ENCODE results near the gene SYMPK.

SYMPK gene

GRCh38 chr19:45862564-45863334 is at the start of gene SYMPK (continued):
- TF ChIP-seq ZNF837 (tag by site-specific recombination; IDR thresholded peaks at IDR 0.05) (no peak), ZNF23 (tag by site-specific recombination; IDR thresholded peaks at IDR 0.05; ENCODE audit: borderline replicate concordance) (no peak), ZNF169 (tag by site-specific recombination; IDR thresholded peaks at IDR 0.05) (peak; percentile 64; the same call in 1 of the 2 replicates), SCRT1 (tag by site-specific recombination; IDR thresholded peaks at IDR 0.05; ENCODE audit: borderline replicate concordance) (no peak), INSM2 (tag by site-specific recombination; IDR thresholded peaks at IDR 0.05) (no peak), ZNF239 (tag by site-specific recombination; IDR thresholded peaks at IDR 0.05) (0 out of 2 replicates have a peak, but pooled peaks have one; percentile 15)

GRCh38 chr19:45911291-45911690 is 48.3 kb upstream of the SYMPK start:
- POLR2A ChIA-PET: interaction anchor here (1.5 kb wide), 1 partner anchor 8 kb away, joined by 4 read pairs; the partner anchor contains the start of gene MYPOP
- no peak for TF ChIP-seq ELK4 (IDR thresholded peaks at IDR 0.05; ENCODE audit: borderline replicate concordance, low read depth, low read length)
- TF ChIP-seq ZSCAN18 (tag by site-specific recombination; IDR thresholded peaks at IDR 0.05): no peak
- TF ChIP-seq KLF17 (tag by site-specific recombination; IDR thresholded peaks at IDR 0.05): no peak
- TF ChIP-seq HOXD13 (CRISPR knock-in tag; IDR thresholded peaks at IDR 0.05; ENCODE audit: borderline replicate concordance): no peak
- no peak for TF ChIP-seq ZNF473 (tag by site-specific recombination; IDR thresholded peaks at IDR 0.05)
- TF ChIP-seq ZBTB8A (tag by site-specific recombination; IDR thresholded peaks at IDR 0.05): no peak
- no peak for TF ChIP-seq REPIN1 (tag by site-specific recombination; IDR thresholded peaks at IDR 0.05; ENCODE audit: low read depth)
- no peak for TF ChIP-seq ZNF664 (tag by site-specific recombination; IDR thresholded peaks at IDR 0.05)
- TF ChIP-seq MZF1 (tag by site-specific recombination; IDR thresholded peaks at IDR 0.05; ENCODE audit: borderline replicate concordance): no peak
- no peak for TF ChIP-seq KLF1 (tag by site-specific recombination; IDR thresholded peaks at IDR 0.05)
- no peak for TF ChIP-seq ZNF776 (tag by site-specific recombination; IDR thresholded peaks at IDR 0.05; ENCODE audit: borderline replicate concordance)
- TF ChIP-seq ATF2 (tag by site-specific recombination; IDR thresholded peaks at IDR 0.05; ENCODE audit: low read depth): no peak
- TF ChIP-seq ZNF677 (tag by site-specific recombination; IDR thresholded peaks at IDR 0.05): no peak
- TF ChIP-seq ZNF658 (tag by site-specific recombination; IDR thresholded peaks at IDR 0.05): no peak
- no peak for TF ChIP-seq ZNF37A (tag by site-specific recombination; IDR thresholded peaks at IDR 0.05)
- Histone ChIP-seq H3K36me3 (ENCODE audit: control insufficient read depth in 2 of 2, insufficient read depth in 1 of 2, low read length in 2 of 2) (no peaks in the 10 kb centered on the region), H3K27ac (ENCODE audit: extremely low read depth, low read depth, low read length) (no peak overlapping the region), H3K4me1 (ENCODE audit: control insufficient read depth, insufficient read depth, low read length) (no peaks in the 10 kb centered on the region), H3K9me3 (ENCODE audit: control insufficient read depth, insufficient read depth, low read depth, low read length) (no peaks in the 10 kb centered on the region), H3K4me3 (ENCODE audit: low read depth, low read length) (no peak overlapping the region)
- CTCF ChIA-PET: interaction anchor here (0.6 to 0.9 kb wide), 3 partner anchors 9 to 141 kb away, joined by 3 read pairs; partner anchors contain the start of gene MYPOP

All from HEK293 (cell line).